AG04449 (cell line): ENCODE results near the gene CDC5L.

ENCODE experiments used
- CTCF ChIA-PET: fragments of 350-600 bp; formaldehyde crosslinking; extraction: SDS; loops from one replicate; lab custom pipeline; 2021; ENCODE audit warnings: antibody characterized with exemption; lab: Yijun Ruan, JAX
- POLR2A ChIA-PET: fragments of 400-600, 350-600 bp; formaldehyde crosslinking; extraction: SDS; loops from one replicate; lab custom pipeline; 2020; ENCODE audit warnings: antibody characterized with exemption, inconsistent platforms; lab: Yijun Ruan, JAX
- DNase-seq: peaks from one replicate; pipeline ENCODE4 v3.0.0-alpha.2; 2010; ENCODE audit warnings: low read depth, low spot score
- H3K4me3 ChIP-seq: 2 replicates; pipeline ENCODE4 v1.5.1; 2011; ENCODE audit warnings: low read depth, mild to moderate bottlenecking, control low read depth, low read length
- TF ChIP-seq, protein P1 (sequence below): IDR thresholded peaks from one replicate; pipeline ENCODE4 v1.5.1; 2011; ENCODE audit warnings: mild to moderate bottlenecking, moderate library complexity, low read length, control low read depth, inconsistent platforms; ENCODE audit not compliant: insufficient read depth; ENCODE audit errors: missing control alignments

Gene CDC5L

DNA sequence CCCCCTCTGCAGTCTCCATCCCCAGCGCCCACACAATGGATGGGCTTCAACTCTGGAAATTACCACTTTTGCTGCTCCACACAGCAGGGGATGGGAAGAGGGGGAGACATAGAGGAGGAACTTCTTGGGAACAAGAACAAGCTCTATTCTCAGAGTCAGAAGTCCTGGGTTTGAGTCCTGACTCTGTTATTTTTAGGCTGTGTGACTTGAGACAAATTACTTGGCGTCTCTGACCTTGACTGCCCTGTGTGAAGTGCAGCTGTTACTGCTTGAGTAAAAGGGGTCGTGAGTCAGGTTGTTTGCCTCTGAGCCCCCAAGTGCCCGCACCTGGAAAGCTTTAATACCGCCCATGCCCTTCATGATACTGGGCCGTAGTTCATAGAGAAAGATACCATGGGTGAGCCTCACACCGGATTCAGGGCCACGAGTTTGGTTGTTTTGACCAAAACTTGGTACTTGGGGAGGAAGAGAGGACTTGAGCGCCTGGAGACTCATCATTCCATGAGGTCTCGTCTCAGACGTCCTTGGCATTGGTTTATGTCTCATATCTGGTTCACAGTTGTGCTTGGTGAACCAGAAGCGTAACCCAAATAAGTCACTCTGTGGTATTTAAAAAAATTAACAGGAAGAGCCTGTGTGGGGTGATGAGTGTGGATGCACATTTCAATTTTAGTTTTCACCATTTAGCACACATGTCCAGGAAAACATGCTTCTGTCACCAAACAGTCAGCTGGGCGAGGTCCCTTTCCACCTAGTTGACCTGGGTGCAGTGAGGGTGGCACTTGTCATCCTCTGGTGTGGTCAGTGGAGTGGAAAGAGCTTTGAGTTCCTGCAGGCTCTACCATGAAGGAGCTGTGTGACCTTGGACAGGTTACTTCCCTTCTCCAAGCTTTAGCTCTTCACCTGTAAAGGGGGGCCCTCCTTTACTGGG is 75.6 kb downstream of the CDC5L start:
- POLR2A ChIA-PET: no interaction called here
- TF ChIP-seq, protein P1, sequence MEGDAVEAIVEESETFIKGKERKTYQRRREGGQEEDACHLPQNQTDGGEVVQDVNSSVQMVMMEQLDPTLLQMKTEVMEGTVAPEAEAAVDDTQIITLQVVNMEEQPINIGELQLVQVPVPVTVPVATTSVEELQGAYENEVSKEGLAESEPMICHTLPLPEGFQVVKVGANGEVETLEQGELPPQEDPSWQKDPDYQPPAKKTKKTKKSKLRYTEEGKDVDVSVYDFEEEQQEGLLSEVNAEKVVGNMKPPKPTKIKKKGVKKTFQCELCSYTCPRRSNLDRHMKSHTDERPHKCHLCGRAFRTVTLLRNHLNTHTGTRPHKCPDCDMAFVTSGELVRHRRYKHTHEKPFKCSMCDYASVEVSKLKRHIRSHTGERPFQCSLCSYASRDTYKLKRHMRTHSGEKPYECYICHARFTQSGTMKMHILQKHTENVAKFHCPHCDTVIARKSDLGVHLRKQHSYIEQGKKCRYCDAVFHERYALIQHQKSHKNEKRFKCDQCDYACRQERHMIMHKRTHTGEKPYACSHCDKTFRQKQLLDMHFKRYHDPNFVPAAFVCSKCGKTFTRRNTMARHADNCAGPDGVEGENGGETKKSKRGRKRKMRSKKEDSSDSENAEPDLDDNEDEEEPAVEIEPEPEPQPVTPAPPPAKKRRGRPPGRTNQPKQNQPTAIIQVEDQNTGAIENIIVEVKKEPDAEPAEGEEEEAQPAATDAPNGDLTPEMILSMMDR: no peak
- no peak overlapping the region for H3K4me3 ChIP-seq
- no peak for DNase-seq
- CTCF ChIA-PET: interaction anchor here (1.1 to 16.6 kb wide), 3 partner anchors 9 to 33 kb away, joined by 4 to 367 read pairs (median 158); no protein-coding TSS in a partner anchor

DNA sequence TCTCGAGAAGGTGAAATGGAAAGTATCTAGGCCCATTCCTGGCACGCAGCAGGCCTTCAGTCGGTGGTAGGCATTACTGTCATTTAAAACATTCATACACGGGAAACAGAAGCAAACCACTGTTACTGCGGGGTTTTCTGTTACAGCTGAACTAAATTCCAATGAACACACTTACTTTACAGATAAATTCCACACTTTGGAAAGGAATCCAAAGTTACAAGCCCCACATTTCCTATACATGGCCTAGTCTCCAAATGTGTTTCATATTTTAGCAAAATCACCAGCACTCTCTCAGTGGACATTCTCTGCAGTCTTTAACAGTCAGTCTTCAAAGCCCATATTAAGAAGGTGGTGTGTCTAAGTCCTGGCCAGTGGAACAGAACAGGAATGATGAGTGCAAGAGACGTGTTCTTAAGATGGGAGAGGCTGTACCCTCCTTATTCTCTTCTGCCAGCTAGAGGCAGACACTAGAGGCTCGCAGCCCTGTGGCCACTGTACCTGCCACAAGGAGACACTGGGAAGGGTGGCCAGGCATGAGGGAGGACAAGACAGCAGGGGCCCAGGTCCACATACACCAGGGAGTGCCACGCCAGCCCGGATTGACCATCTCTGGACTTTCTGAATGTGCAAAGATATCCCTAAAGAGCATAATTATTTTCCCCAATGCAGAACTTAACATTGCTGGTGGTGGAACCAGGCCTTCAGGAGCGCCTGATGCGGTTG is 76.4 kb downstream of the CDC5L start:
- no peak for DNase-seq
- CTCF ChIA-PET: interaction anchor here (1.1 to 16.6 kb wide), 5 partner anchors 8 to 34 kb away, joined by 3 to 367 read pairs (median 16); no protein-coding TSS in a partner anchor
- POLR2A ChIA-PET: no interaction called here
- no peak overlapping the region for H3K4me3 ChIP-seq
- TF ChIP-seq, protein P1: no peak

DNA sequence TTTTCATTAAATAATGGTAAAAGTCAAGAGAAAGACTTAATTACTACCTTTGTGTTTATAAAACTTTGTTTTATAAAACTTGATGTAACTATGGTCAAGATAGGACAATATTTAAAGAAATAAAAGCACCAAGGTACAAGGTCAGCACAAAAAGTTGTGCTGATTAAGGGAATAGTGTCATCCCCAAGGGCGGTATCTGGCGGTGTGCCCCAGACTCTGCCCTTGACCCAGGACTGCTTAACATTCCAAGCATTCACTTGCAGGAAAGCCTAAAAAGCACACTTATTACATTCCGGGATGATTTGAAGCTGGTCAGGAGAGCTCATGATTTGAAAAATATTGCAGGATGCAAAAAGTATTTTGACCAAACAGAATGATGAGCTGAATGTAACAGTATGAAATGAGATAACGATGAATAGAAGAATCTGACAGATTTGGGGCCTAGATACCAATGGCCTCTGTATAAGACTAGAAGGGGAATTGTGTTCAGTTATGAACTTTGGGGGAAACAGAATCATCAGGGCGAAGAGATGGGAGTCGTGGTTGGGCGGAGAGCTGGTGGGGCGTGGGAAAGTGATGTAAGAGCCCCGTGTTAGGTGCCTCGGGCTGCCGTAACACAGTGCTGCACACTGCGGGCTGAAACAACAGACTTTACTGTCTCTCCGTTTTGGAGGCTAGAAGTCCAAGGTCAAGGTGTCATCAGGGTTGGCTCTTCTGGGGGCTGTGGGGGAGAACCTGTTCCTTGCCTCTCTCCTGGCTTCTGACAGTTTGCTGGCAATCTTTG is 77.2 kb downstream of the CDC5L start:
- DNase-seq: no peak
- POLR2A ChIA-PET: no interaction called here
- no peak overlapping the region for H3K4me3 ChIP-seq
- TF ChIP-seq, protein P1: no peak
- CTCF ChIA-PET: interaction anchor here (1.4 to 16.6 kb wide), 4 partner anchors 9 to 34 kb away, joined by 3 to 367 read pairs (median 87); no protein-coding TSS in a partner anchor

DNA sequence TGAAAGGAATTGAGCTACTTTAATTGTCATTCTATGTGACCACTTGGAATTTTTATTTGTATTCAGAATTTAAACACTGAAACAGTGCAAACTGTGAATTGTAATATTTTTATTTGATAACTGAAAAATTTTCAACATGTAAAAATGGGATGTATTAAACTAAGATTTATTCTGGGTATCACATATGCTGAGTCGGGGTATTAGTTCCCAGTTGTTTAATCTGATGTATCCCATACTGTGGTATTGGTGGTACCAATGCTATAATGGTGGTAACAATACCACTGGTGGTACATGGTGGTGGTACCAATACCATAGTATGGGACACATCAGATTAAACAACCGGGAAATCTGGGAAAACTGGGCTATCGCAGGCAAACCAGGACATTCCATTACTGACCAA is 79.4 kb downstream of the CDC5L start:
- no peak overlapping the region for H3K4me3 ChIP-seq
- ChIA-PET CTCF (interaction anchor here (1.1 to 16.6 kb wide), 3 partner anchors 9 to 37 kb away, joined by 4 to 367 read pairs (median 158); no protein-coding TSS in a partner anchor), POLR2A (no interaction called here)
- DNase-seq: no peak
- TF ChIP-seq, protein P1: no peak

DNA sequence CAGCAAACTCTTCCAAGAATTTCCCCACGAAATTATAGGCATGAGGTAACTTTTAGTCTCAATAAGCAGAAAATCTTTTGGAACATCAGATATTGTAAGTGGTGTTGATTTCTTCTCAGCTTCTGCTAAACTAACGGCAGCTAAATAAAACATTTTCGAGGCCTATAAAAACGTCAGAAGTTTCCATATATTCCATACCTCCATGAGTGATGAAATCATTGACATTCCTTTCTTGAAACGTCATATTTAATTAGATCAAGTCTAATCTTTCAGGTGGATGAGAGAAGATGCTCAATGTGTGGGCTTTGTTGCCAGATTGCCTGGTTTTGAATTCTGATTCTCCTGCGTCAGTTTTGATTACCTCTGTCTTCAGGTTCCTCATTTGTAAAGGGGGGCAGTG is 81.3 kb downstream of the CDC5L start:
- DNase-seq: no peak
- TF ChIP-seq, protein P1: no peak
- ChIA-PET POLR2A (no interaction called here), CTCF (interaction anchor here (1.2 to 16.1 kb wide), 10 partner anchors 8 to 1455 kb away, joined by 3 to 158 read pairs (median 4); no protein-coding TSS in a partner anchor)
- H3K4me3 ChIP-seq: no peak overlapping the region
